Uterus (tissue), 4 donors: Measurements from ENCODE around the gene TTC9. TPM values are rescaled to one million over a fixed set of nuclear protein-coding genes. Genes with fewer than 3 reads are reported as not detected.

ENCODE experiments used
- DNase-seq, 2 donors: peaks; one replicate each; pipeline ENCODE4 v3.0.0-alpha.2; 2019 to 2020
- H3K27ac ChIP-seq, 2 donors: fragments of 200-600 bp; sonication (generic); 1 replicate in 1 of 2; 2 replicates in 1 of 2; pipeline ENCODE4 v1.5.1; 2016 to 2018
- H3K27me3 ChIP-seq, 2 donors: fragments of 200-600 bp; sonication (generic); one replicate each; pipeline ENCODE4 v1.5.1; 2018 to 2019; ENCODE audit warnings: control low read depth in 1 of 2
- H3K36me3 ChIP-seq, 2 donors: fragments of 200-600 bp; sonication (generic); one replicate each; pipeline ENCODE4 v1.5.1; 2019; ENCODE audit warnings: control low read depth in 1 of 2
- H3K4me1 ChIP-seq, 2 donors: fragments of 200-600 bp; sonication (generic); one replicate each; pipeline ENCODE4 v1.5.1; 2018 to 2019; ENCODE audit warnings: control low read depth in 1 of 2
- H3K4me3 ChIP-seq, 2 donors: fragments of 200-600 bp; sonication (generic); 1 replicate in 1 of 2; 2 replicates in 1 of 2; pipeline ENCODE4 v1.5.1; 2018 to 2019; ENCODE audit warnings: mild to moderate bottlenecking in 1 of 2
- H3K9me3 ChIP-seq, 2 donors: fragments of 200-600 bp; sonication (generic); one replicate each; pipeline ENCODE4 v1.5.1; 2019; ENCODE audit warnings: control low read depth in 1 of 2
- POLR2A ChIP-seq, 2 donors: fragments of 450-650 bp; IDR thresholded peaks; one replicate each; pipeline ENCODE4 v1.6.1; 2016; ENCODE audit warnings: antibody characterized with exemption in 2 of 2, mild to moderate bottlenecking in 1 of 2, moderate library complexity in 1 of 2
- intact Hi-C: fragments of 100-400 bp; cut with DNase I; formaldehyde crosslinking; loops from one replicate; pipeline ENCODE4 v1.15.1; 2023; ENCODE audit warnings: low total_unique reads
- total RNA-seq, 4 donors: library from RNA; depleted of rRNA in 3 of 4; stranded (reverse); fragments of >200 nt in 3 of 4; gene quantifications; one replicate each; pipeline versions ENCODE4 v1.1.0 to v1.2.4, GENCODE V29; 2014 to 2023
- TF ChIP-seq, protein P1 (sequence below), 4 experiments: fragments of 200-600 bp in 2 of 4; fragments of 450-650 bp in 2 of 4; sonication (generic) in 2 of 4; IDR thresholded peaks; one replicate each; pipeline ENCODE4 v1.5.1; 2016 to 2019; ENCODE audit warnings: antibody characterized with exemption in 4 of 4, mild to moderate bottlenecking in 2 of 4, moderate library complexity in 1 of 4
- donor health status: DM: yes; HTN: yes; CAD: no.

The TTC9 gene
- total RNA-seq, 4 donors from 2014 or later: 0.18 to 1.2 (median 0.26) TPM; not detected in 1

- Histone ChIP-seq H3K36me3 (no peaks in the 10 kb centered on the region), H3K4me3 (no peak overlapping the region), H3K9me3 (no peaks in the 10 kb centered on the region), H3K27ac (no peak overlapping the region), H3K4me1 (no peaks in the 10 kb centered on the region), H3K27me3 (no peaks in the 10 kb centered on the region)
- intact Hi-C loops: no loop called here
- DNase-seq: no peak
- TF ChIP-seq POLR2A (IDR thresholded peaks at IDR 0.05): no peak
- TF ChIP-seq, protein P1, sequence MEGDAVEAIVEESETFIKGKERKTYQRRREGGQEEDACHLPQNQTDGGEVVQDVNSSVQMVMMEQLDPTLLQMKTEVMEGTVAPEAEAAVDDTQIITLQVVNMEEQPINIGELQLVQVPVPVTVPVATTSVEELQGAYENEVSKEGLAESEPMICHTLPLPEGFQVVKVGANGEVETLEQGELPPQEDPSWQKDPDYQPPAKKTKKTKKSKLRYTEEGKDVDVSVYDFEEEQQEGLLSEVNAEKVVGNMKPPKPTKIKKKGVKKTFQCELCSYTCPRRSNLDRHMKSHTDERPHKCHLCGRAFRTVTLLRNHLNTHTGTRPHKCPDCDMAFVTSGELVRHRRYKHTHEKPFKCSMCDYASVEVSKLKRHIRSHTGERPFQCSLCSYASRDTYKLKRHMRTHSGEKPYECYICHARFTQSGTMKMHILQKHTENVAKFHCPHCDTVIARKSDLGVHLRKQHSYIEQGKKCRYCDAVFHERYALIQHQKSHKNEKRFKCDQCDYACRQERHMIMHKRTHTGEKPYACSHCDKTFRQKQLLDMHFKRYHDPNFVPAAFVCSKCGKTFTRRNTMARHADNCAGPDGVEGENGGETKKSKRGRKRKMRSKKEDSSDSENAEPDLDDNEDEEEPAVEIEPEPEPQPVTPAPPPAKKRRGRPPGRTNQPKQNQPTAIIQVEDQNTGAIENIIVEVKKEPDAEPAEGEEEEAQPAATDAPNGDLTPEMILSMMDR (IDR thresholded peaks at IDR 0.05): no peak
Measured at GRCh38 chr14:70692210-70692609, 50.5 kb downstream of the TTC9 start.

- no peaks in the 10 kb centered on the region for H3K36me3 ChIP-seq
- intact Hi-C loops: no loop called here
- TF ChIP-seq, protein P1 (IDR thresholded peaks at IDR 0.05): no peak
- TF ChIP-seq POLR2A (IDR thresholded peaks at IDR 0.05): no peak
- H3K27ac ChIP-seq: no peak overlapping the region
- no peaks in the 10 kb centered on the region for H3K9me3 ChIP-seq
- no peaks in the 10 kb centered on the region for H3K4me1 ChIP-seq
- DNase-seq: no peak
- no peaks in the 10 kb centered on the region for H3K27me3 ChIP-seq
- H3K4me3 ChIP-seq: no peak overlapping the region
Measured at GRCh38 chr14:70696026-70696425, 54.3 kb downstream of the TTC9 start.

DNA sequence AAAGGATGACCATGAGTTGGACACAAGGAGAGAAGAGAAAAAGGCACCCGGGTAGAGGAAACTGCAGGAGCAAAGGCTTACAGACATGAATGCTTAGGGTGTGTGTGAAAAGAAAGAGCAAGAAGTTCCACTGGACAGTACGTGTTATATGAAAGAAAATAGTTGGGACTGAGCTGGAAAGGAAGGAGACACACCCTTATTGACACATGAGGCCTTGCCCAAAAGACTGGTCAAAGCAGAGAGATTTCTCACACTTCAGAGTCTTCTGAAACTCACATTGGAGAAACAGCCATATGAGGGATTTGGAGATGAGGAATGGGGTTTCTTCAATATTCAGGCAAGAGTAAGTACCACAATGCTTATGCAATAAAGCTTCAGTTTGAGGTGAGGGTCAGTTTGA is 56.0 kb downstream of the TTC9 start:
- intact Hi-C loops: no loop called here
- no peak for TF ChIP-seq POLR2A (IDR thresholded peaks at IDR 0.05)
- TF ChIP-seq, protein P1 (IDR thresholded peaks at IDR 0.05): no peak

GRCh38 chr14:70698288-70698687 is 56.6 kb downstream of the TTC9 start:
- no peak overlapping the region for H3K27ac ChIP-seq

More for the DNA sequence above, 56.0 kb downstream of the TTC9 start:
- Histone ChIP-seq H3K9me3 (no peaks in the 10 kb centered on the region), H3K4me1 (no peaks in the 10 kb centered on the region), H3K27me3 (no peaks in the 10 kb centered on the region), H3K27ac (no peak overlapping the region), H3K4me3 (no peak overlapping the region), H3K36me3 (no peaks in the 10 kb centered on the region)
- no peak for DNase-seq

DNA sequence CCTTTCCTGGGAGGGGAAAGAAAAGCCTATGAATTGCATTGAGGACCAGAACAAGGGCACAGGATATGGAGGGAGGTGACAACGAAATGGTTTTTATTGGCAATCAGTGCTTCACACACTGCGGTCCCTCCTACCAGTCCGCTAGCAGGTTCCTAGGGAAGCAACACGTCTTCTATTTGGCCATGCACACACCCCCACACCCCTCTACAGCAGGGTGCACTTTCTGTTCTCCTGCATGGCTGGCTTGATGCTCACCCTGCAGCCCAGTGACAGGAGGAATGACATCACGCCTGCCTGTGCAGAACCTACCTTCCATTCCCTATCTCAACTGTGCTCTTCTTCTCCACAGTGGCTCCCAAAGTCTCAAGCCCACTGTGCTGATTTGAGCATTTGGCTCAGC is 57.9 kb downstream of the TTC9 start:
- DNase-seq: no peak
- no peak overlapping the region for H3K4me3 ChIP-seq

More at GRCh38 chr14:70698288-70698687, 56.6 kb downstream of the TTC9 start:
- H3K36me3 ChIP-seq: no peaks in the 10 kb centered on the region
- intact Hi-C loops: no loop called here
- H3K27me3 ChIP-seq: no peaks in the 10 kb centered on the region
- H3K4me3 ChIP-seq: no peak overlapping the region
- no peaks in the 10 kb centered on the region for H3K9me3 ChIP-seq
- no peak for DNase-seq
- no peaks in the 10 kb centered on the region for H3K4me1 ChIP-seq
- no peak for TF ChIP-seq POLR2A (IDR thresholded peaks at IDR 0.05)
- TF ChIP-seq, protein P1 (IDR thresholded peaks at IDR 0.05): no peak

More for the DNA sequence above, 57.9 kb downstream of the TTC9 start:
- Histone ChIP-seq H3K9me3 (no peaks in the 10 kb centered on the region), H3K36me3 (no peaks in the 10 kb centered on the region), H3K4me1 (no peaks in the 10 kb centered on the region), H3K27me3 (no peaks in the 10 kb centered on the region), H3K27ac (no peak overlapping the region)
- TF ChIP-seq, protein P1 (IDR thresholded peaks at IDR 0.05): no peak
- TF ChIP-seq POLR2A (IDR thresholded peaks at IDR 0.05): no peak
- intact Hi-C loops: no loop called here
